ENCODE results near the gene CFAP45.

DNA sequence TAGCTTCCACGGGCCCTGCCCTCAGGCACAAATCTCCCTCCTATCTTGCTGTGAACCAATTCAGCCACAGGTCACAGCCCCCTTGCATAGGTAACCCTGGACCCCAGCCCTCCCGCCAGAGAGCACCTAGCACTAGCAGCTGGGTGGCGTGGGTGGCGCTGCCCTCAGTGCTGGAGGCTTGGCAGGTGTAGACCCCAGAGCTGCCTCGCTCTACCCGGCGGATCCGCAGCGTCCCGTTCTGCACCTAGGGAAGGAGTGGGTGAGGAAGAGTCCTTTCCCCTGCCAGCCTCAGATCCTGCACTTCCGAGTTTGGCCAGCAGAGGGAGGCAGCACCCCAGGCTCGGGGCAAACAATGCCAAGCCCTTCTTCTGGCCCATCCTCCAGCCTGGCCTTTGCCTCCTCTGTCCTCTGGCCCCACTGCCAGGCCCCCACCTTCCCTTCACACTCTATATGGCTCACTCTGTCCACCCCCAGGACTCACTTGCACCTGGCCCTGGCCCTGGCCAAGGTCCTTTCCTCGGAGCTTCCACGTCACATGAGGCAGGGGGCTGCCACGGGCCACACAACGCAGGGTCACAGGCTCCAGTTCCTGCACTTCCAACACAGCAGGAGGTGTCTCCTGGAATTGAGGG is 36.4 kb upstream of the CFAP45 start:
- TF ChIP-seq ZNF274 (IDR thresholded peaks at IDR 0.05; ENCODE audit: low read depth, low read length) = no peak
- TF ChIP-seq YY1 (IDR thresholded peaks at IDR 0.05; ENCODE audit: insufficient read depth, insufficient read length) = no peak
